ENCODE measurements around the gene PROC. TPM values are rescaled to one million over a fixed set of nuclear protein-coding genes. Genes with fewer than 3 reads are reported as not detected.
"Not testable (repeated sequence)": the region's sequence is repeated elsewhere in the genome, so short reads cannot be mapped to it uniquely, and the experiment has no call there.

PROC gene
- total RNA-seq, 1 donor from 2014 or later, result under 0.01 TPM

- no peak for DNase-seq (ENCODE audit: low read depth in 2 of 2)
Measured at GRCh38 chr2:127426501-127427354, 8.5 kb downstream of the PROC start.

GRCh38 chr2:127427376-127428056 lies 9.3 kb downstream of the PROC start:
- DNase-seq (ENCODE audit: low read depth in 2 of 2), result no peak

GRCh38 chr2:127428057-127428814 lies 10.0 kb downstream of the PROC start:
- no peak for DNase-seq (ENCODE audit: low read depth in 2 of 2)

- DNase-seq (ENCODE audit: low read depth in 2 of 2), result no peak
Measured at GRCh38 chr2:127428815-127429109, 10.5 kb downstream of the PROC start.

GRCh38 chr2:127429291-127429690 lies 11.1 kb downstream of the PROC start:
- no peak for DNase-seq (ENCODE audit: low read depth in 2 of 2)

DNA sequence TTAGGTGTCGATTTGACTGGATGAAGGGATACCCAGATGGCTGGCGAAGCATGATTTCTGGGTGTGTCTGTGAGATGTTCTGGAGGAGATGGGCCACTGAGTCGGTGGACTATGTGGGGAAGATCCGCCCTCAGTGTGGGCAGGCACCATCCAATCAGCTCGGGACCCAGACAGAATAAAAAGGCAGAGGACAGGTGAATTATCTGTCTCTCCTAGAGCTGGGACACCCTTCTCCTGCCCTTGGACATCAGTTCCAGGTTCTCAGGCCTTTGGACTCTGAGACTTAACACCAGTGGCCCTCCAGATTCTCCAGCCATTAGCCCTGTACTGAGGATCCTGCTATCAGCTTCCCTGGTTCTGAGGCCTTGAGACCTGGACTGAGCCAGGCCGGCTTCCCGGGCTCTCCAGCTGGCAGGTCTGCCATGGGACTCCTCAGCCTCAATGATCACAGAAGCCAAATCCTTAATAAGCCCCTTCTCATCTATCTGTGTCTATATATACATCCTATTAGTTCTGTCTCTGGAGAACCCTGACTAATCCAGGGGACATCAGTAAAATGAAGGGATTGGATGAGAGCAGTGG lies 11.7 kb downstream of the PROC start:
- no peak for DNase-seq (ENCODE audit: low read depth in 2 of 2)

DNA sequence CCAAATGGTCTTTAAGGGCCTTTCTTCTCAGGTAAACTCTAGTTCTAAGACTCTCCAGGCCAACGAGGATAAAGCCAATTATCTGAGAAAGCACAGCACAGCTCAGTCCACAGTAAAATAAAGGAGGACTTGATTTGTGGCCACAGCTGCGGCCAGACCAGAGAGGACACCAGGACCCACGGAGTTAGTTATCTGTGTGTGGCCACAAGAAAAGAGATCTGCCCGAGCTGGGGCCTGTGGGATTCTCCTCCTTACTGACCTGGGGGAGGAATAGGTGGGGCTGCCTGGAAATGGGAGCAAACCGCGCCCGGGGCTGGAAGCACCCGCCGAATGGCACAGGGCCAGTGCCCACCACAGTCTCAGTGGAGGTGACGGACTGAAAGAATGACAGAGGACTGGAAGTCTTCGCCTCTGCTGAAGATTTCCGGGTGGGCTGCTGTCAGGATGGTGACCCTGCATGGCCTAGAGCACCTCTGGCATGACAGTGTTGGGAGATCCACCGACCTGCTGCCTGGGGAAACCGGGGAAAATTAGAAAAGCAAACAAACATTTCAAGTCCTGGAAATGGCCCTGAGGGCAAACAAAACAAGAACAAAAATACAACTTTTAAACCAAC lies 13.3 kb downstream of the PROC start:
- DNase-seq (ENCODE audit: low read depth in 2 of 2), result no peak

DNA sequence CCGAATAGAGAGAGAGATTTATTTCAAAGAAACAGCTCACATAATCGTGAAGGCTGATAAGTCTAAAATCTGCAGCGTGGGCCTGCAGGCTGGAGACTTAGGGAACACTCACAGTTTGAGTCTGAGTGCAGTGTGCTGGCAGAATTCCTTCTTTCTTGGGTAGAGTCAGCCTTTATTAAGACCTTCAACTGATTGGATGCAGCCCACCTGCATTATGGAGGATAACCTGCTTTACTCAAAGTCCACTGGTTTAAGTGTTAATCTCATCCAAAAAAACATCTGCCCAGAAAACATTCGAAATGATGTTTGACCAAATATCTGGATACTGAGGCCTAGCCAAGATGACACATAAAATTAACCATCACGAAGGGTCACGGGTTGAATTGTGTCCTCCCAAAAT lies 16.3 kb downstream of the PROC start:
- DNase-seq (ENCODE audit: low read depth in 2 of 2), result no peak

GRCh38 chr2:127437056-127437455 lies 18.8 kb downstream of the PROC start:
- no peak for DNase-seq (ENCODE audit: low read depth in 2 of 2)

GRCh38 chr2:127437781-127438726 lies 19.8 kb downstream of the PROC start:
- no peak for DNase-seq (ENCODE audit: low read depth in 2 of 2)

DNA sequence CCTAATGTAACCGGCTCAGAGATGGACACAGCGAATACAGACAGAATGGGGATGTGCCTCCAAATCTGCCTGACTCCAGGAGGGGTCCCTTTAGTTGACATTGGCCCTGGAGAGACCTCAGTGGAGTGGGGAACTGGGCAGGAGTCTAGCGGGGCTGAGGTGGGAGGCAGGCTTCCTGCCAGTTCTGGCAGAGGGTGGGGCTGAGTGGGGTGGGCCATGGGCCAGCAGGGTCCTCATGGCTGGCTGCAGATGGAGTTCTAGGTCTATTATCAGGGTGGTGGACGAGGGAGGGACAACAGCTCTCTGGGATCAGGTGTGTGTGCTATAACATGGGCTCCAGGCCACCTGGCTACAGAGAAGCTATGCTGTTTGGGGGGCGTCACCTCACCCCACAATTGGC lies 21.1 kb downstream of the PROC start:
- no peak for DNase-seq (ENCODE audit: low read depth in 2 of 2)

DNA sequence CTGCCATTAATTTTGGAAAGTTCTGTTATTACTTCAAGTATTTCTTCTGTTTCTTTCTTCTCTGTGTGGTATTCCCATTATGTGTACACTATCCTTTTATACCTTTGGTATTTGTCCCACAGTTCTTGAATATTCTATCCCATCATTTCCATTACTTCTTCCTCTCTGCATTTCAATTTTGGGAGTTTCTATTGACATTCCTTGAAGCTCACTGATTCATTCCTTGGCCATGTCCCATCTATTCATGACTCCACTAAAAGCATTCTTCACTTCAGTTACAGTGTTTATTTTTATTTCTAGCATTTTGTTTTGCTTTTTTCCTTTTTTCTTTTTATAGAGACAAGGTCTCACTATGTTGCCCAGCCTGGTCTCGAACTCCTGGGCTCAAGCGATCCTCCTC lies 30.3 kb downstream of the PROC start:
- no peak for DNase-seq (ENCODE audit: low read depth in 2 of 2)

DNA sequence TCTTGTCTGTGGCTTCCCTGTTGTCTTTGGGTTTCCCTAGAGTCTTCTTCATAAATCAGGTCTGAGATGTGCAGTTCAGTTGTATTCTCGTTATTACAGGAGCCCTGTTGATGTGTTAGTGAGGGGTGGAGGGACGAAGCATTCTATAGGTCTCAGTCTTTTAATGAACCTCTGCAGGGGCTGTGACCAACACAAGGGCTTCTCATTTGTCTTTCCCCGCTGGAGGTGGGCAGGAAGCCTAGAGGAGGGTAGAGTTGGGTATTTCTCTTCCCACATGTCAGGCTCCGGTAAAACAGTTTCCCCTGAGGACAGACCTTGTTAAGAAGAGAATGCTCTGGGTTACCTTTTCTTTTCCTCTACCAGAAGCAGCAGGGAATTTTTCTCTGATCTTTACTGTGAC lies 31.2 kb downstream of the PROC start:
- DNase-seq (ENCODE audit: low read depth in 2 of 2), result no peak

DNA sequence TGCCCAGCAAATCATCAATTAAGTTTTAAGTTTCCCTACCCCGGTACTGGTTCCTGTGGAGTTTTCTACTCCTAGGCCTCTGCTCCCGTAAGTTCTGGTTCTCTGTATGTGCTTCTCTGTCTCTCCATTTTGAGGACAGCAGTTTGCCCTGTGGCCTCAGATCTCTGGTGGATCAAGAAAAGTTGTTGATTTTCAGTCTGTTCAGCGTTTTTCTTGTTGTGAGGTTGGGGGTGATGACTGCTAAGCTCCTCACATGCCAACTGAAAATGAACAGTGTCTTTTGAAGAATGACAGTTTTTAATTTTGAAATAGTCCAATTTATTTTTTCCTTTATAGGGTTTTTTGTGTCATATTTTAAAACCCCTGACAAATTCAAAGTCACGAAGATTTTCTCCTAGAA lies 31.7 kb downstream of the PROC start:
- no peak for DNase-seq (ENCODE audit: low read depth in 2 of 2)

GRCh38 chr2:127451981-127452380 lies 33.8 kb downstream of the PROC start:
- DNase-seq (ENCODE audit: low read depth in 2 of 2), result no peak

DNA sequence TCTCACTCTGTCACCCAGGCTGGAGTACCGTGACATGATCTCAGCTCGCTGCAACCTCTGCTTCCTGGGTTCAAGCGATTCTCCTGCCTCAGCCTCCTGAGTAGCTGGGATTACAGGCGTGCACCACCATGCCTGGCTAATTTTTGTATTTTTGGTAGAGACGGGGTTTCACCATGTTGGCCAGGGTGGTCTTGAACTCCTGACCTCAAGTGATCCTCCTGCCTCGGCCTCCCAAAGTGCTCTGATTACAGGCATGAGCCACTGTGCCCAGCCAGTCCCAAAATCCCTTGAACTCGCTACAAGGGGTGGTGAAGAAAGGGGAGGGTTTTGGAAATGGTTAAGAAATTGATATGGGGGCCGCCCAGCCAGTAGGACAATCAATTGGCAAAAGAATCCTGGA lies 34.2 kb downstream of the PROC start:
- DNase-seq (ENCODE audit: low read depth in 2 of 2), result not testable (repeated sequence)

- DNase-seq (ENCODE audit: low read depth in 2 of 2), result no peak
Measured at GRCh38 chr2:127453013-127453391, 34.8 kb downstream of the PROC start.

- DNase-seq (ENCODE audit: low read depth in 2 of 2), result peak; percentile 1 to 24
Measured at GRCh38 chr2:127453392-127454171, 35.4 kb downstream of the PROC start.

Data from dermis microvascular lymphatic vessel endothelial cell (primary cell).